ENCODE results near the gene PCGF2. TPM values are rescaled to one million over a fixed set of nuclear protein-coding genes. Genes with fewer than 3 reads are reported as not detected.

PCGF2 gene
- total and polyA plus RNA-seq, 7 experiments from 2014 or later: 0.09 to 2.7 (median 0.34) TPM; not detected in 4

DNA sequence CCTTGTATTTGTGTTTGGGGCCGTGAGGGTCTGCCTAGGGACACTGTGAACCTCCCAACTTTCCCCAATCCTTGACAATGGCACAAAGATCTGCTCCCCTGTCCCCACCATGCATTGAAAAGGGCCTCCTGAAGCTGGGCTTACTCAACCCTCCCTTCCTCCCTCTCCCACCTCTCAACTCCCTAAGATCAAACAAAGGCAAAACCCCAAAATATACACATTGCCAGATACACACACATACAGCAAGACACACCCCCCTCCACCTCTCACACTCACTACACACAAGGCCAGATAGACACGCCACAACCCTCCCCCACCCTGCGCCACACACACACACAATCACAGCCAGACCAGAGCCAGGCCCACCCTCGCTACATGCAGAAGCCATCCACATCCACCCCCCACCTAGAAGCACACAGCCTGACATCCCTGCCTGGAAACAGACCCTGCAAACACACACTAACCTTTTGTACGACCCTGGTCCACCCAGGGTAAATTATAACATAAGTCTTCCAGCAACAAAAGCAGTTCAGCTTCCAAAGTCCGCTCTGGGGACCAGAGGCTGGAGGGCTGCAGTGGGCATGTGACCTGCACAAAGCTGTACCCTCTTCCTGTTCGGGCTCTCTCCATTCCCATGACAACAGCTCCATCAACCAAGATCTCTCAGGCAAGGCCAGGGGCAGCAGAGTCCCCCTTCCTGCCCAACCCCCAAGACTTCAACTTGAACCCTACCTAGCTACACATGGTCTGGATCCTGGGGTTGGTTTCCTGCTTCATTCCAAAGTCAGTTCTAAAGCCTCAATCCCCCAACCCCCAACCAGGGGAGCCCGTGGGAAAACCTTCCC, 1.9 kb downstream of the PCGF2 start:
- Mint-ChIP-seq H3K4me1 (peaks cover 12 to 42% (median 30%) of the 10 kb centered on the region in 7 donors), H3K9me3 (peaks cover 0 to 4% (median 0%) of the 10 kb centered on the region in 11 donors), H3K27me3 (peaks cover 30 to 43% (median 33%) of the 10 kb centered on the region in 5 donors), H3K36me3 (peaks cover 0 to 3% (median 0%) of the 10 kb centered on the region in 5 donors), H3K27ac (no peak overlapping the region), H3K4me3 (peak overlapping the region; percentile 40 to 98 (median 66))
- CTCF ChIA-PET: interaction anchor here (0.6 to 1.3 kb wide), 3 partner anchors 51 to 70 kb away, joined by 3 read pairs; no protein-coding TSS in a partner anchor
- no peak for ATAC-seq
- Histone ChIP-seq H3K36me3 (ENCODE audit: control insufficient read depth in 2 of 3, insufficient read depth in 3 of 3, low read length in 3 of 3) (no peaks in the 10 kb centered on the region), H3K4me1 (ENCODE audit: control insufficient read depth in 2 of 2, insufficient read depth in 2 of 2, low read length in 2 of 2) (peaks cover 29 to 41% of the 10 kb centered on the region in 2 donors), H3K9me3 (ENCODE audit: control insufficient read depth in 2 of 3, low read length in 3 of 3) (no peaks in the 10 kb centered on the region), H3K27me3 (ENCODE audit: control insufficient read depth in 2 of 2, insufficient read depth in 2 of 2, low read length in 2 of 2) (peaks cover 9 to 16% of the 10 kb centered on the region in 2 donors), H3K27ac (ENCODE audit: low read depth, low read length) (no peak overlapping the region), H3K4me3 (ENCODE audit: low read length) (no peak overlapping the region)
- POLR2A ChIA-PET: no interaction called here
- no peak for DNase-seq
- intact Hi-C loops (cut with micrococcal nuclease): no loop called here

DNA sequence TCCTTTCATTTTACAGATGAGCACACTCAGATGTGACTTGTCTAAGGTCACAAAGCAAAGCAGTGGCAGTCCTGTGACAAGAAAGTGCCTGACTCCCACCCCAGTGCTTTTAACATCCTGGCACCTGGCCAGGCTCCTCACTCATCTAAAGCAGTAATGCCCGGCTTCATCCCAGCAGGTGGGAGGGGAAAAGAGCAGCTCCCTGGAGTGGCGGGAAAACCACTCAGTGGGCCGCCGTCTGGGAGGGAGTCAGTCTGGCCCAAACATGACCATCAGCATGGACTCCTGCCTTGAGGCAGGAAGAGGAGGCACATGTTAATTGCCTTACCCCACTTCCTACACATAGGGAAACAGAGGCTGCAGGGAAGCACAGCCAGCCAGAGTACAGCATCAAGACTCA, 2.6 kb downstream of the PCGF2 start:
- Mint-ChIP-seq H3K27ac (no peak overlapping the region), H3K27me3 (peaks cover 23 to 37% (median 26%) of the 10 kb centered on the region in 5 donors), H3K4me1 (peaks cover 5 to 35% (median 23%) of the 10 kb centered on the region in 7 donors), H3K36me3 (peaks cover 0 to 3% (median 0%) of the 10 kb centered on the region in 5 donors), H3K9me3 (no peaks in the 10 kb centered on the region), H3K4me3 (peak overlapping the region in 2 of 10 donors; percentile 51 to 98)
- no peaks in the 10 kb centered on the region for H3K9me3 ChIP-seq (ENCODE audit: control insufficient read depth in 2 of 3, low read length in 3 of 3)
- ATAC-seq: no peak
- intact Hi-C loops (cut with micrococcal nuclease): no loop called here
- ChIA-PET CTCF (no interaction called here), POLR2A (interaction anchor here (0.8 kb wide), 1 partner anchor 18 kb away, joined by 3 read pairs; no protein-coding TSS in a partner anchor)
- H3K27me3 ChIP-seq (ENCODE audit: control insufficient read depth in 2 of 2, insufficient read depth in 2 of 2, low read length in 2 of 2): peaks cover 9 to 14% of the 10 kb centered on the region in 2 donors
- no peak overlapping the region for H3K27ac ChIP-seq (ENCODE audit: low read depth, low read length)
- no peak for DNase-seq
- peaks cover 22 to 34% of the 10 kb centered on the region in 2 donors for H3K4me1 ChIP-seq (ENCODE audit: control insufficient read depth in 2 of 2, insufficient read depth in 2 of 2, low read length in 2 of 2)
- no peak overlapping the region for H3K4me3 ChIP-seq (ENCODE audit: low read length)
- H3K36me3 ChIP-seq (ENCODE audit: control insufficient read depth in 2 of 3, insufficient read depth in 3 of 3, low read length in 3 of 3): no peaks in the 10 kb centered on the region

DNA sequence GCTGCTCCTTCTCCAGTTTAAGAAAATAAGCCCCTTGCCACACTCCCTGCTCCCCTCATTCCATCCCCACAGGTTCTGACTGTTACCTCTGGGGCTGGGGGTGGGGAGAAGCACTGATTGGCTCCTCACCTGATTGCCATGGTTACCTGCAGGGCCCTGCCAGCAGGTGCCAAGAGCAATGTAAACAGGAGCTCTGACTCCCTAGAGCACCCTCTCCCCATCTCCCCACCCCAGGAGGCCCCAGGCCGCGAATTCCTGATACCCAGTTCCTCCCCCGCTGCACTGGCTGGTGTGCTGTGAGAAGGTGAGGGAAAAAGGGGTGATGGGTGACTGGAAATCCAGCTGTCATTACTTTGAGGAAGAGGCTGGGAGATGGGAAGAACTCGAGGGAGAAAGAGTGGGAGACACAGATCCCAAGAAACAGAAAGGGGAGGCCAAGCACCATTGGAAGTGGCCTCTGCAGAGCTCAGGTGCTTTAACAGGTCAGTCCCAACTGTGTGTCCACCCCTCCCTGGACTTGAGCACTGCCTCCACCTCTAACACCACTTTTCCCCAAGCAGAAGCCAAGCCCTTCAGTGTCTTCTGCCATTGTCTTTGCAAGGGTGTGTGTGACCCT, 4.5 kb downstream of the PCGF2 start:
- POLR2A ChIA-PET: interaction anchor here (0.8 to 1.4 kb wide), 2 partner anchors 38 to 62 kb away, joined by 3 to 4 read pairs; no protein-coding TSS in a partner anchor
- Histone ChIP-seq H3K27ac (ENCODE audit: low read depth, low read length) (no peak overlapping the region), H3K36me3 (ENCODE audit: control insufficient read depth in 2 of 3, insufficient read depth in 3 of 3, low read length in 3 of 3) (no peaks in the 10 kb centered on the region), H3K4me1 (ENCODE audit: control insufficient read depth in 2 of 2, insufficient read depth in 2 of 2, low read length in 2 of 2) (peaks cover 4 to 16% of the 10 kb centered on the region in 2 donors), H3K9me3 (ENCODE audit: control insufficient read depth in 2 of 3, low read length in 3 of 3) (no peaks in the 10 kb centered on the region), H3K27me3 (ENCODE audit: control insufficient read depth in 2 of 2, insufficient read depth in 2 of 2, low read length in 2 of 2) (peaks cover 0 to 10% of the 10 kb centered on the region in 2 donors), H3K4me3 (ENCODE audit: low read length) (no peak overlapping the region)
- Mint-ChIP-seq H3K4me3 (no peak overlapping the region), H3K27me3 (peaks cover 12 to 38% (median 17%) of the 10 kb centered on the region in 5 donors), H3K4me1 (peaks cover 0 to 24% (median 12%) of the 10 kb centered on the region in 7 donors), H3K9me3 (no peaks in the 10 kb centered on the region), H3K36me3 (peaks cover 0 to 3% (median 0%) of the 10 kb centered on the region in 5 donors), H3K27ac (peak overlapping the region in 1 of 9 donors; percentile 21)
- intact Hi-C loops (cut with micrococcal nuclease): no loop called here
- CTCF ChIA-PET: interaction anchor here (0.7 to 1.2 kb wide), 3 partner anchors 9 to 89 kb away, joined by 3 read pairs; no protein-coding TSS in a partner anchor
- ATAC-seq (no peak), DNase-seq (no peak)

DNA sequence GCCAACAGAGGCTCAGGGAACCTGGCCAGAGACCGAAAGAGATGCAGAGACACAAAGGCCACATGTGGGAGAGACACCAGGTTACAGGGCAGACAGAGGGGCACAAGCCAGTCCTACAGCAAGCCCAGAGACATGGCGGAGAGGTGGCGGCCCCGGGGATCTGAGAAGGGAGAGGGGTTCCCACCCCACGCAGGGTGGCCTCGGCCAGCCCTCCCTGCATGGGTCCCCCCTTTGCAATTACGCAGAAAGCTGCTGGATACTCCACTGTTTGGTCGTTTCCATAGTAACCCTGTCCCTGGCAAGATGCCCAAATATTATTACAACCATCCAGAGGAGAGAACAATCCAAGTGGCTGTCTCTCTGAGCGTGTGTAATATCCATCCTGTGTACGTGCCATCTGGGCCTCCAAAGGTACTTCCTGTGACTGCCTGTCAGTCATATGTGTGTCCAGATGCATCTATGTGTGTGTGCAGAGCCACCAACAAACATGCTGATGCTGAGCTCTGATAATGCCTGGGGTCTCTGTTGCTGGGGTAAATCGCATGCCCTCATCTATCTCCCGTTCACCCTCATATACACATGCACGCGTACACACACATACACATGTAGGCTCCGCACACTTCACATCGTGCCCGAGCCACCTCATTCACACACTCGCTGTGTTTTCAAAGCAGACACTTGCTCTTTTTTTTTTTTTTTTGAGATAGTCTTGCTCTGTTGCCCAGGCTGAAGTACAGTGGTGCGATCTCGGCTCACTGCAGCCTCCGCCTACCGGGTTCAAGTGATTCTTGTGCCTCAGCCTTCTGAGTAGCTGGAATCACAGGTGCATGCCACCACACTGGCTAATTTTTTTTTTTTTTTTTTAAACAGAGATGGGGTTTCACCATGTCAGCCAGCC, 5.5 kb downstream of the PCGF2 start:
- Mint-ChIP-seq H3K4me1 (peaks cover 0 to 27% (median 12%) of the 10 kb centered on the region in 7 donors), H3K4me3 (peak overlapping the region in 1 of 10 donors; percentile 7), H3K36me3 (peaks cover 0 to 3% (median 0%) of the 10 kb centered on the region in 5 donors), H3K9me3 (no peaks in the 10 kb centered on the region), H3K27me3 (peaks cover 12 to 35% (median 17%) of the 10 kb centered on the region in 5 donors), H3K27ac (peak overlapping the region in 2 of 9 donors; percentile 5 to 73)
- ATAC-seq (no peak), DNase-seq (no peak)
- H3K9me3 ChIP-seq (ENCODE audit: control insufficient read depth in 2 of 3, low read length in 3 of 3): no peaks in the 10 kb centered on the region
- no peak overlapping the region for H3K4me3 ChIP-seq (ENCODE audit: low read length)
- intact Hi-C loops (cut with micrococcal nuclease): no loop called here
- H3K36me3 ChIP-seq (ENCODE audit: control insufficient read depth in 2 of 3, insufficient read depth in 3 of 3, low read length in 3 of 3): no peaks in the 10 kb centered on the region
- ChIA-PET CTCF (interaction anchor here (0.7 kb wide), 2 partner anchors 8 to 88 kb away, joined by 3 read pairs; no protein-coding TSS in a partner anchor), POLR2A (no interaction called here)
- no peak overlapping the region for H3K27ac ChIP-seq (ENCODE audit: low read depth, low read length)
- peaks cover 0 to 10% of the 10 kb centered on the region in 2 donors for H3K27me3 ChIP-seq (ENCODE audit: control insufficient read depth in 2 of 2, insufficient read depth in 2 of 2, low read length in 2 of 2)
- peaks cover 0 to 11% of the 10 kb centered on the region in 2 donors for H3K4me1 ChIP-seq (ENCODE audit: control insufficient read depth in 2 of 2, insufficient read depth in 2 of 2, low read length in 2 of 2)

DNA sequence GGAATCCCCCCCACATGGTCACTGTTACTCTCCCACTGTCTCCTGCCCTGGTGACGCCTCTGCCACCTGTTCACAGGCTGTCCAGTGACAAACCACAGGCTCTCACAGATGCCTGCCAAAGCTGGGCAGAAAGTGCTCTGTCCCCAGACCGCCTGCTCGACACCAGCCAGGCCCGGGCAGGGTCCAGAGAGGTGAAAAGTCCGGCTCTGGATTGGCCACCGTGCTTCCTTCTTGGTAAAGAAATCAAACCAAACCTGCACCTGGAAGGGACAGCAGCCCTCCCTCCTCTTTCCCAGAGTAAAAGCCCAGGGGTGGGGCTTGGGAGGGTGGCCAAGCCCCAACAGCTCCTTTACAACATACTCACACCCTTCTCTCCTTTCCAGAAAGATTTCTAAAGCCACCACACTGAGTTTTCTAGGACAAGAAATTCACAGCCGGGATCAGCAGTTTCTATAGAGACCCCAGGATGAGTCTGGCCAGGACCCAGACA, 6.2 kb downstream of the PCGF2 start:
- ATAC-seq (no peak), DNase-seq (no peak)
- Mint-ChIP-seq H3K4me3 (no peak overlapping the region), H3K9me3 (no peaks in the 10 kb centered on the region), H3K27ac (peak overlapping the region in 1 of 9 donors; percentile 73), H3K27me3 (peaks cover 12 to 34% (median 17%) of the 10 kb centered on the region in 5 donors), H3K4me1 (peaks cover 0 to 27% (median 11%) of the 10 kb centered on the region in 7 donors), H3K36me3 (peaks cover 0 to 3% (median 0%) of the 10 kb centered on the region in 5 donors)
- ChIA-PET POLR2A (no interaction called here), CTCF (no interaction called here)
- peaks cover 0 to 4% of the 10 kb centered on the region in 2 donors for H3K4me1 ChIP-seq (ENCODE audit: control insufficient read depth in 2 of 2, insufficient read depth in 2 of 2, low read length in 2 of 2)
- no peaks in the 10 kb centered on the region for H3K36me3 ChIP-seq (ENCODE audit: control insufficient read depth in 2 of 3, insufficient read depth in 3 of 3, low read length in 3 of 3)
- no peaks in the 10 kb centered on the region for H3K9me3 ChIP-seq (ENCODE audit: control insufficient read depth in 2 of 3, low read length in 3 of 3)
- no peak overlapping the region for H3K27ac ChIP-seq (ENCODE audit: low read depth, low read length)
- intact Hi-C loops (cut with micrococcal nuclease): no loop called here
- H3K27me3 ChIP-seq (ENCODE audit: control insufficient read depth in 2 of 2, insufficient read depth in 2 of 2, low read length in 2 of 2): peaks cover 0 to 9% of the 10 kb centered on the region in 2 donors
- no peak overlapping the region for H3K4me3 ChIP-seq (ENCODE audit: low read length)

DNA sequence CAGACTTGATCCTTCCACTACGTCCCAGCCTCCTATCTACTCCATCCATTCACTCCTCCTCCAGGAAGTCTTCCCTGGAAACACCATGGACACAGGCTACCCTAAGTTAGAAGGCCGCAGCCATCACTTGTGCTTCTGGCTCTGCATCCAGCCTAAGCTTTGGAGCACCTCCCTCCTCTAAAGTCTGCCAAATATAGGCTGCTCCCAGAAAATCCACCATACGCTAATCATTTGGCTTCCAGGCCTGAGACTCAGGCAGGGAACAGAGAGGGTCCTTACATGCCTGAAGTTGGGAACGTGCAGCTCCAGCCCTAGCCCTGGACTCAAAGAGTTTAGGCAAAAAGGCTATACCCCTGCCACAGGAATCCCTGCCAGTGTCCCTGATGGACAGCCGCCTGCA, 6.7 kb downstream of the PCGF2 start:
- Mint-ChIP-seq H3K9me3 (no peaks in the 10 kb centered on the region), H3K27ac (no peak overlapping the region), H3K4me1 (peaks cover 0 to 23% (median 7%) of the 10 kb centered on the region in 7 donors), H3K36me3 (peaks cover 0 to 3% (median 0%) of the 10 kb centered on the region in 5 donors), H3K4me3 (no peak overlapping the region), H3K27me3 (peaks cover 8 to 29% (median 12%) of the 10 kb centered on the region in 5 donors)
- Histone ChIP-seq H3K27ac (ENCODE audit: low read depth, low read length) (no peak overlapping the region), H3K4me3 (ENCODE audit: low read length) (no peak overlapping the region), H3K9me3 (ENCODE audit: control insufficient read depth in 2 of 3, low read length in 3 of 3) (no peaks in the 10 kb centered on the region), H3K4me1 (ENCODE audit: control insufficient read depth in 2 of 2, insufficient read depth in 2 of 2, low read length in 2 of 2) (no peaks in the 10 kb centered on the region), H3K36me3 (ENCODE audit: control insufficient read depth in 2 of 3, insufficient read depth in 3 of 3, low read length in 3 of 3) (no peaks in the 10 kb centered on the region), H3K27me3 (ENCODE audit: control insufficient read depth in 2 of 2, insufficient read depth in 2 of 2, low read length in 2 of 2) (peaks cover 0 to 4% of the 10 kb centered on the region in 2 donors)
- intact Hi-C loops (cut with micrococcal nuclease): no loop called here
- ChIA-PET CTCF (no interaction called here), POLR2A (no interaction called here)
- DNase-seq (no peak), ATAC-seq (no peak)
